GM19239 (cell line): ENCODE measurements around the gene FBL.
A peak's percentile ranks its signal among the peaks of the same experiment; 100 is the strongest.

Experiments used
- DNase-seq: peaks from one replicate; pipeline ENCODE4 v3.0.0; 2011; ENCODE audit warnings: low spot score; ENCODE audit not compliant: insufficient read length
- FAIRE-seq: peaks from 2 replicates; lab custom pipeline; 2011; peaks lifted over from hg19 to GRCh38; lab: Jason Lieb, UNC

Gene FBL

GRCh38 chr19:39845584-39845932, 621 bp downstream of the FBL start:
- DNase-seq (no peak), FAIRE-seq (no peak)

DNA sequence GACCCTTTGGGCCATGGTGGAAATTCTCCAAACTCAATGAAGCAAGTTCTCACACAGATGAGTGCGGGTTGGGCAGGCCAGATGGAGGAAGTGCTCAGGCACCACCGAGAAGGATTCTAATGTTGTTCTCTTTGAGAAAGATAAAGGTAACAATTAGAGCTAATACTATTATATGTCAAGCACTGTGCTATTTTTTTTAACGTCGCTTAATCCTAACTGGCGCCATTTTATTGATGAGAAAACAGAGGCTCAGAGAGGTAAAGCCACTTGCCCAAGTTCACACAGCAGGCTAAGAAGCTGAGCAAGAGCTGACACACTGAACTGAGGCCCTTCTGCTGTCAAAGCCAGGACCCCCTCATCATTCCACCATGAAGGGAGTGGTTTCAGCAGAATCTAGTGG, 1.0 kb downstream of the FBL start:
- DNase-seq (no peak), FAIRE-seq (no peak)

DNA sequence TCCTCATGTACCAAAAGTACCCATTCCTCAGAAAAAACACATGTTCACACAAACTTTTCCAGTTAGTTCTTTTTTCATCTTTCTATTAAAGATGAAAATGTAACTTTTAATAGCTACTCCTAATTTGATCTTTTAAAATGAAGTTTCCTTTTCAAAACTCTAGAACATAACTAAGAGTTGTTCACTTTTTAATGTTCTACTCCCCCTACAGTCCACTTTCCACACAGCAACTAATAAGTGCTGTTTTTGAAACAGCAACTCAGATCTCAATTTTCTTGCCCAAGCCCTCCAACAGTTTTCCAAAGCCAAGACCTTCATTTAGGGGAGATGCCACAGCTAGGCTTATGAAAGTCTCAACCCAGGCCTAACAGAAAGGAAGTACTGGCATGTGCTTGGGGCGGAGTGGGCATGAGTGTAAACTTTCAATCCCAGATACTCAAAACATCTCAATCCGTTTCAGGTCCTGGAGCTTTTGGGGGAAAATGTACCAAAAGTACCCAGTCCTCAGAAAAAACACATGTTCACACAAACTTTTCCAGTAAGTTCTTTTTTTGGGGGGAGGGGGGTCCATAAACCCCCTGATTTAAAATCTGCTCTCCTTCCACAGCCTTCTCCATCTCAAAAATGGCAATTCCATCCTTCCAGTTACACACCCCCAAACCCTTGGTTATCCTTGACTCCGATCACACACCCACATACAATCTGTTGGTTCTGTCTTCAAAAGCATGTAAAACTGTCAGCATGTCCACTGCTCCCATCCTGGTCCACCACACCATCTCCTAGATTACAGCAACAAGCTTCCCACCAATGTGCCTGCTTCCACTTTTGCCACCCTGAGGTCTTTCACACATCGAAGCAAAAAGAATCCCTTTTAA, 2.0 kb downstream of the FBL start:
- DNase-seq (no peak), FAIRE-seq (peak; percentile 80)

DNA sequence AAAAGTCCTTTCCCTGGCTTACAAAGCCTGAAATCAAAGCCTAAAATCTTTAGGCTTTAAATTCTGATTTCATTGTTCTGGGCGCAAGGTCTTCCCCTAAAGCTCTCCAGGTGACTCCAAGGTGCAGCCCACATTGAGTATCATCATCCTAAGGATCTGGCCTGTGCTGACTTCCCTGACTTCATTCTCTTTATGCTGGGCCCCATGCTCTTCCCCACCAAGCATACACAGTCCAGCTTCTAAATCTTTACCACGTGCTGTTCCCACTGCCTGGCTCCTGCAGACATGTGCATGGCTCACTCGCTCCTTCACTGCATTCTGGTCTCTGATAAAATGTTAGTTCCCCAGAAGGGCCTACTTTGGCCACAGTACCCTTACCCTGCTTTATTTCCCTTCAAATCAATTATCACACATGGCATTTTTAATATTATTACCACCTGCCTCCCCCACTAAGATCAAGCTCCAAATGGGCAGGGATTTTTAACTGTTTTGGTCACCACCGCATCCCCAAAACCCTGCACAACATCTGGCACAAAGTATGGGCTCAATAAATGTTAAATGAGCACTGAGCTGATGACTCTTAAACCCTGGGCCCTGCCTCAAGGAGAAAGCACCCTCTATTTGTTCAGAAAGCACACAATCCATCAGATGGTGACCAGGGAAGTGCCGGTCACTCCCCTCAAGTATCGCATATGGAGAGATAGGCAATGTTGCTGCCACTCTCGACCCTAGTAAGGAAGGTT, 3.3 kb downstream of the FBL start:
- DNase-seq (no peak), FAIRE-seq (no peak)

DNA sequence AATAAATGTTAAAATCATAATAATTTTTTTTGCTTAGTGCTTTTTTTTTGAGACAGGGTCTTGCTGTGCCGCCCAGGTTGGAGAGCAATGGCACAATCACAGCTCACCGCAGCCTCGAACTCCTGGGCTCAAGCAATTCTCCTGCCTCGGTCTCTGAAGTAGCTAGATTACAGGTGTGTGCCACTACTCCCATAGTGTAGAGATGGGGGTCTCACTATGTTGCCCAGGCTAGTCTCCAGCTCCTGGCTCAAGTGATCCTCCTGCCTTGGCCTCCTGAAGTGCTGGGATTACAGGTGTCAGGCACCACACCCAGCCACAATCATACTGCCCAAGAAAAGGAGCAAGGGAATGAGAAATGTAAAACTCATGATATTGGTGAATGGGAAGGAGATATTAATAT, 5.1 kb downstream of the FBL start:
- DNase-seq (no peak), FAIRE-seq (no peak)

DNA sequence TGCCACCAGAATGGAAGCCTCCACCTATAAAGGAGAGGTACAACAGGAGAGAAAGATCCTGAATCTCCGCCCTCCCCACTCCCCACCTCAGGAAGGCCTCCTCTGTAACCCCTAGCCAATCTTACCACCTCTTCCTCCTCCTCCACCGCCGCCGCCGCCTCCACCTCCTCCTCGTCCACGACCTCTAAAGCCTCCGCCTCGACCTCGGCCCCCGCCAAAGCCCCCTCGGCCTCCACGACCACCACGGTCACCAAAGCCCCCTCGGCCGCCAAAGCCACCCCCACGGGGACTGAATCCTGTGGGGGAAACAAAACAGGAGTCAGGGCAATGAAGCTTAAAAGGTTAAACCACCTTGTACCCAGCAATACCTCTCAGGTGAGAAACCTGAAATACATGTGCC, 5.7 kb downstream of the FBL start:
- DNase-seq (no peak), FAIRE-seq (no peak)

DNA sequence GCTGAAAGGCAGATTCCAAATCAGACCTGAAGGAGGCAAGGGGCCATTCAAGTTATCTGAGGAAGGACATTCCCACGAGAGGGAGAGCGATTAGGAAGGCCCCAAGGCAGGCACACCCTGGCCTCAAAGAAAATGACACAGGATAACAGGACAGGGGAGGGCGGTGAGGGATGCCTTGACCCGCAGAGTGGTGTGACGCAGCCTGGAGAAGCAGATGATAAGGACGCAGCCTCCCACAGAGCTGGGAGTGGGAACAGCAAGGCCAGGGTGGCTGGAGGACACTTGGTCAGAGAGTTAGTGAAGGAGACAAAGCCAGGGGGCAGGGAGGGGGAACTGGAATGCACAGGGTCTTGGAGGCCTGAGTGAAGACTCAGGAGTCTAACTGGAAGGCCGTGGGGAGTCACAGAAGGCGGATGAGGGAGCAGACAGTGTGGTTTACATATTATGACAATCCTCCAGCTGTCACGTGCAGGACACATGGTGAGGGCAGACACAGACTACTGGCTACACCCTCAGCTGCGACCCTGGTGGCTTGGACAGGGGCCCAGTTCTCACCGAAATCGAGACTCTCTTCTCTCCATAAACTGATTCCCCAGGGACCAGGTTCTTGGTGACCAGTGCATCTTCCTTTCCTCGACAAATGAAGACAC, 6.4 kb downstream of the FBL start:
- FAIRE-seq (no peak), DNase-seq (no peak)

- no peak for FAIRE-seq
- DNase-seq: no peak
These were observed 7.6 kb downstream of the FBL start for GRCh38 chr19:39838569-39838968.

DNA sequence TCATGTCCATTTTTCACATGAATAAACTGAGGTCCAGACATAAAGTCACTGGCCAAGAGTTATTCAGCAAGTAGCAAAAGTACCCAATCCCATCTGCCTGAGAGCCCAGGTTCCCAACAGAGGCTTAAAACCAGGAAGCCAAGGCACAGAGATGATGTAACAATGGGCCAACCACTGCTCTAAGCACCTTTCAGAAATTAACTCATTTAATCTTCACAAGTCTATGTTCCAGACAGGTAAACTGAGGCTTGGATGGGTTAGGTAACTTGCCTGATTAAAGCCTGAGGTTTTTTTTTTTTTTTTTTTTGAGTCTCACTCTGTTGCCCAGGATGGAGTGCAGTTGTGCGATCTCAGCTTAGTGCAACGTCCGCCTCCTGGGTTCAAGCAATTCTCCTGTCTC, 8.2 kb downstream of the FBL start:
- DNase-seq: no peak
- FAIRE-seq: no peak

DNA sequence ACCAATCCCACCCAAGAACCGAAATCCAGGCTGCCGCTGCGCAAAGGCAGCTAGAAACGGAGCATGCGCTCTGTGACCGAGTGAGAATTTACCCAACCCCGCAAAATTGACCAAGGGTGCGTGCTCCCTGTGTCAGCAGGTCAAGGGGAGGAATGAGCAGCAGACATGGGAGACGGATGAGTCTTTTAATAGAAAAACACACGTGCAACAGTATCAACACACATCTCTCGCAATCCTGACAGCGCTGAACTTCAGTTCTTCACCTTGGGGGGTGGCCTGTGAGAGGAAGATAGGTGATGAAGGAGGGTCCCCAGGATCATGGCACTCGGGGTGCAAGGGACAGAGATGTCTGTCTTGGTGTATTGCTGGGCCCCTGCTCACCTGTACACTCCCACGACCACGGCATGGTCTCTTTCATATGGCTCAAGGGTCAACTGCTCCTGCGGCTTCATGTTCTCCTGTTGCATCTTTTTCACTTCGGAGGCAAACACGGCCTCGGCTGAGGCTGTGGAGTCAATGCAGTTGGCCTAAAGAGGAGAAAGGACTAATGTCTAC, 11.8 kb downstream of the FBL start:
- no peak for FAIRE-seq
- no peak for DNase-seq

GRCh38 chr19:39833464-39834286, 12.5 kb downstream of the FBL start, which contains the start of gene DYRK1B:
Gene DYRK1B, minus strand, starts transcription at chr19:39834162. Its CDS starts 2,295 bp downstream, at chr19:39831867.
- peak; percentile 98 for FAIRE-seq
- peak; percentile 100 for DNase-seq

GRCh38 chr19:39833160-39833463, 13.1 kb downstream of the FBL start:
- DNase-seq (no peak), FAIRE-seq (no peak)

GRCh38 chr19:39832341-39833083, 13.7 kb downstream of the FBL start:
- no peak for FAIRE-seq
- no peak for DNase-seq

GRCh38 chr19:39831679-39832078, 14.5 kb downstream of the FBL start:
- DNase-seq: no peak
- no peak for FAIRE-seq

GRCh38 chr19:39830847-39831246, 15.3 kb downstream of the FBL start:
- no peak for DNase-seq
- FAIRE-seq: no peak

GRCh38 chr19:39830406-39830805, 15.8 kb downstream of the FBL start:
- DNase-seq (no peak), FAIRE-seq (no peak)

DNA sequence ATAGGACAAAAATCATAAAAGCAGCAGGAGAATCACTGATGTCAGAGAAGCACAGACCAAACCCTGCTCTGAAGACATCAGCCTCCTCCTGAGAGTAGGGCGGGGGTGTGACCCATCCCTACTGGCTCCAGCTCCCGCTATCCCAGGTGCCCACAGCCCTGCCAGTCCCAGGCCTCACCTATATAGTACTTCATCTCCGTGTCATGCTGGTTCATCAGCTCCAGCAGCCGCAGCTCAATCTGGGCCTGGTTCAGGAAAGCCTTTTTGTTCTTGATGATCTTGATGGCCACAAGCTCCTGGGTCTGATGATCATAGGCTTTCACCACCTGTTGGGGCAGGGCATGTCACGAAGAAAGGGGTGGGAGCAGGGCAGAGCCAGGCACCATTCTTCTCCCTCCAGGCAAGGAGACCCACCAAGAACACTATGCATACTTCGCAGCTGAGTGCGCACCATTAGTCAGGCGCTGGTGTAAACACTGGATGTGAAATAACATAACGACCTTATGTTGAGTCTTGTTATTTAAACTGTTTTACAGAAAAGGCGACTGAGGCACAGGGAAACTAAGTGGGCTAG, 16.4 kb downstream of the FBL start:
- DNase-seq: no peak
- no peak for FAIRE-seq

GRCh38 chr19:39828654-39829032, 17.5 kb downstream of the FBL start:
- FAIRE-seq (no peak), DNase-seq (no peak)

- DNase-seq: no peak
- no peak for FAIRE-seq
These were observed 18.0 kb downstream of the FBL start for GRCh38 chr19:39828015-39828653.
